T-helper 9 cell (primary cell): ENCODE data around the gene RASEF.

Experiments
- DNase-seq: peaks from one replicate; pipeline ENCODE4 v3.0.0-alpha.2; 2020

RASEF gene

DNA sequence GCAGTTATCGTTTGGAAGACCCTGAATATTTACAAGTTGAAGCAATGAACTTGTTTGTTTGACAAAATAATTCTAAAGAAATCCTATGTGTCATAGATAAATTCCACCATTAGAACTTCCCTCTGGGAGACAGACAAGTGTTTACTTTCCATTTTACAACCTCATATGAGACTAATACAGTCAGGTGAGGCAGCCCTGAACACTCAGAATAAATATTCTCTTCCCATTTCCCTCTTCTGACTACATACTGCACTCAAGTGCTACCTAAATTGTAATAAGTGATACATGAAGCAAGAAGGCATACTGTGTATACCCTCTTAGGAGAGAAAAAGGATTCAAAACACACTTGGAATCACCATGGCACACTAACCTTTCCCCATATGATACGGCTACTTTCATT, 6.8 kb downstream of the RASEF start:
- no peak for DNase-seq

DNA sequence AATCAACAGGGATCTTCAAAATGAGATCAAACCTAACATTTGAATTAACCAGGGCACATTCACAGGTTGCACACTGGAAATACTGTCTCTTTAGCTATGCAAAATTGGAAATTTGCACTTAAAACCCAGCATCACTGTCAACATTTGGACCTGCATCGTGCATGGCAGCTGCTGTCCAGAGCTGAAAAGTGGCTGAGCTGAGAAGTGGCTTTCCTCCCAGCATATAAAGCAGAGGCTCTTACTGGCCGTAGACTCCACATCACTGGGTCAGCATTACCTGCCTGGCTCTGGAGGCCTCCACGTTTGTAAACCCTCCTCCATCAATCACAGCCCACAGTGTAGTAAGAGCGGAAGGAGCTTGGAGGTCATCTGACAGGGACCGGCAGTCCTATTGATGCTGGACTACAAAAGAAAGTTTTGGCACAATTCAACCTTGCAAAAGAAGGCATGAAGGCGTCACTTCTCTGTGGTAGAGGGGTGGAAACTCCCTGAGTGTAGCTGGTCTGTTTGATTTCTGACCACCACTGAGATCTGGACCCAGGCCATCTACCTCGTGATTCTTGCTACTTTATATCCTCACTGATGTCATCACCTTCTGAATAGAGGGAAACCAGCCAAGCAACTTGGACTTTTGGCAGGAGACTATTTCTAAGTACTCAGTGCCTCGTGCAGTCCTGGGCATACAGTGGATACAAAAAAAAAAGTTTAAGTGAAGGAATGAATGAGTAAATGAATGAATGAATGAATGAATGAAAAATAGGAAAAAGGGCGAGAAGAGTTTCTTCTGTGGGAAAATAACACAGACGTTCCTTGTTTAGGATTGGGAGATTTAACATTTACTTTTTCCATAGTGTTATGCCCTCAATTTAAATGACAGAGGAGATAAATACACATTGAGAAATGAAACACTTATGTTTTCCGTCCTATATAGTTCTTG, 14.8 kb downstream of the RASEF start:
- no peak for DNase-seq

DNA sequence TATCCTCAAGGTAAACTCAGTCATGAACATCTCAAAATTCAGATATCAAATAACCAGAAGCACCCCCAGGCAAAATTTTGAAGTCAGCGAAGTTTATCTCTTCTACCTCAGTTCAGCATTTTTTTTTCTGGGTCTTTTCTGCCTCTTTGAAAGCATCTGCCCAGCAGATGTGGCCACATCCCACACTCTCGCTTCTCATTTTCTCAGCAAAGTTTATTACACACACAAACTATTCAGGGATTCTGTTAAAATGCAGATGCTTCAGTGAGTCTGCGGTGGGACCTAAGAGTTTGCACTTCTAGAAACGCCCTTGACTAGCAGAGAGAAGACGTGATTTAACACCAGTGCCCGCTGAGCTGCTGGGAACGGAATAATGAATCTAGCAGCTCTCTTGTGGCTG, 19.3 kb downstream of the RASEF start:
- DNase-seq = no peak

DNA sequence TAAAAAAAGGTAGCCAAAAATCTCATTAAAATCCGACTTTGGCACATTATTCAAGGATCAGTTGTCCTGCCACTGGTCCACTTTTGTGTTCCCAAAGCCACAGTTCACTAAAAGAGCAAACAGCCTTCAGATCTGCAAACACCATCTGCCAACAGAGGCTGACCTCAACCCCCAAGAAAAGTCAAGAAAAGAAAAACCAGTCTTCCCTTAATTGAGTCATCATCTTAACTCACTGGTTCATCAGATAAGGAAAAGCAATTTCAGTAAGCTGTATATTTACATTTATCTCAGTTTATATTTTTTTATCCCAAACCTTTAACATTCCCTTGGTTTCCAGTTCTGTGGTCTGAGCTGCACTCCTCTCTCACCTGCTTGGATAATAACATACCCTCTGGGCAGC, 21.2 kb downstream of the RASEF start:
- DNase-seq = no peak

DNA sequence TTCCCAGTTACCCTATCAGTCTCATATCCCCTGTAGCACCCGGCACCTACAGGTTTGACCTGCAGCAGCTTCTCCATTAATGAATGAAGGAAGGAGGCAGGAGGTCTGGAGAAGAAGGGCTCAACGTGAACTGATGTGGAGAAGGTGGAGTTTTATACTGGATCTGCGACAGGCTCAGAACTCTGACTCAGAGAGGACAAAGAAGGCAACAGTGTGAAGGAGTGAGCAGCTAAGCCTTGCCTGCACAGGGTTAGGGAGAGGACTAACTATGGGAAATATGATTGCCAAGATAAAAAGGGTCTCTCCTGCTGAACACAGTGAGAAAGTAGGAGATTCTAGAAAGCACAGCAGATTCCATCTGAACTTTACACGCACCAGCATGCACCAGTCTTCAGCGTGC, 23.6 kb downstream of the RASEF start:
- no peak for DNase-seq

DNA sequence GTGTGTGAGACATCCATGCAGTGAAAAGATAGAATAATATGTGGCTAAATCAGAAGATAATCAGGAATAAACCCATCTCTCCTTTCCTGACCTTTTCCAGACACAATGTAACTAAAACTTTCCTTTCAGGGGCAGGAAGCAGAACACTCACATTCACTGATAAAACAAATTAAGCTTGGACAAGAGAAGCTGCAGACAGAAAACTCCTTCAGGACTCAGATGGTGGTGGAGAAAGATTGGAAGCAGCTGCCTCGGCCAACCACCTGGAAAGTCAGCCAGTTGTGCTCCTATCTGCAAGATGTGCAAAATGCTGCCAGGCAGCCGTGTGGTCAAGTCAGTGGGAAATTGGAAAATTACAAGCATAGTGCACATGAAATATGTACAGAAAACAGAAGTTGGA, 26.9 kb downstream of the RASEF start:
- no peak for DNase-seq

DNA sequence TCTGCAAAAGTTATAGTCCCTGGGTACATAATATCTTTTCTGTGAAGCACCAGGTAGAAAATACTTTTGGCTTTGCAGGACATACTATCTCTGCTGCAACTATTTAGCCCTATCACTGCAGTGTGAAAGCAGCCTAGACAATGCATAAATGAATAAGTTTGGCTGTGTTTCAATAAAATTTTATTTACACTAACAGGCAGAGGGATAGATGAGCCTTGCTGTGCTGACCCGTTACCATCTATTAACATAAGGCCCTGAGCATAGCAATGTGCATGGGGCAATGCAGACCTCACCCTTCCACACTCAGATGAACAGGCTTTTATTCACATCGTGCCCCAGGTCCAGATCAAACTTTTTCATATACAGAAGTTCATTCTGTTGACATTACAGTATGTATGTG, 27.8 kb downstream of the RASEF start:
- no peak for DNase-seq

DNA sequence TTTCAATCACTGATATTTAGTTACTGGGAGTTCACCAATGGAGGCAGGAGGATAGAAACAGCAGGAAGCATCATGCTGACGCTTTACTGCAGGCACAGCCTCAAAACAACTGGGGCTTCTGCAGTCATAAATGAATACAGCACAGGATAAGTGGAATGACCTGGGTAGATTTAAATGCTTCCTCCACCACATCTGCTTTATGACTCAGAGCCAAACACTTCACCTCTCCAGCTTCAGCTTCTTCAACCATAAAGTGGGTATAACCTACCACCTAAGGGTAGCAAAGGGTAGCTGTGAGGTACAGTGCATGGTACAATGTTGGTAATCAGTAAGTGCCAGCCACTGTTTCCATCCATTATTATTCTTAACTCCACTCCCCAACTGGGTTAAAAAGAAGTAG, 28.4 kb downstream of the RASEF start:
- no peak for DNase-seq

DNA sequence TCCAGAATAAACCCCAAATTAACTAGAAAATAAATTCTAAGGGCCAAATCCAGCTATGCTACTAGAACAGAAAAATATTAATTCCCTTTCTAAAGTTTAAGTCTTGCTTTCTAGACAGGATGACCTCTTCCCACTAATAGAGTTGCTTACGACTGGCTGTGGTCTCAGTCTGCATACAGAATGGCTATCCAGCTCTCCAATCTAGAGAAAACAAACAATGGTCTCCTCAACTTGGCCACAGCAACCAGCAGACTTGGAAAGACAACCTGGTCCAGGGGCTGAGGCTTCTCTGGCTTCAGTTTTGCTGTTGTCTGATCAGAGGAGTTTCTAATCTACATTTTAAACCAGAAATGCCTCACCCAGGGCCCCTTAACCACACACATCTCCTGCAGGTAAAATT, 28.9 kb downstream of the RASEF start:
- no peak for DNase-seq

DNA sequence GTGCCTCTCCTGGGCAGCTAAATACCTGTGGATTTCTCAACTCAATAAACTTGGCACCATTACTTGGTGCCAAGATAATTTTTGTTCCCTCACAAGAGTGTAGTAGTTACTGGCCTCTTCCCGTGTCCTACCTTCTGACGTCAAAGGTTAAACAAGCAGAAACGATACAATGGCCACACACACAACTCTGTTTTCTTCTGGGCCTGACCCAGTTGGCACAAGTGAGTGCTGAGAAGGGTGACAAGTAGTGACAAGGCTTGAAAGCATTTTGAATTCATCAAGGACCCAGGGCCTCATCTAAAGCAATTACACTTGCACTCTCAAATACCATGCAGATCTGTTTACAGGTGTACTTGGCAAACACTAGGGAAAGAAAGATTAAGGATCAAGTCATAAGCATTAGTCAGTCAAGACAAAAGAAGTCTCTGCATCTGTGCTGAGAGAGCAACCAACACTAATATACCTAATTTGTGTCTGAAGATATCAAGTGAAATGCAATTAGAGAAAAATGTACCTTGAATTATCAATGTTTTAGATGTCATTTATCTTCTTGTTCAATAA, 30.8 kb downstream of the RASEF start:
- DNase-seq = no peak

DNA sequence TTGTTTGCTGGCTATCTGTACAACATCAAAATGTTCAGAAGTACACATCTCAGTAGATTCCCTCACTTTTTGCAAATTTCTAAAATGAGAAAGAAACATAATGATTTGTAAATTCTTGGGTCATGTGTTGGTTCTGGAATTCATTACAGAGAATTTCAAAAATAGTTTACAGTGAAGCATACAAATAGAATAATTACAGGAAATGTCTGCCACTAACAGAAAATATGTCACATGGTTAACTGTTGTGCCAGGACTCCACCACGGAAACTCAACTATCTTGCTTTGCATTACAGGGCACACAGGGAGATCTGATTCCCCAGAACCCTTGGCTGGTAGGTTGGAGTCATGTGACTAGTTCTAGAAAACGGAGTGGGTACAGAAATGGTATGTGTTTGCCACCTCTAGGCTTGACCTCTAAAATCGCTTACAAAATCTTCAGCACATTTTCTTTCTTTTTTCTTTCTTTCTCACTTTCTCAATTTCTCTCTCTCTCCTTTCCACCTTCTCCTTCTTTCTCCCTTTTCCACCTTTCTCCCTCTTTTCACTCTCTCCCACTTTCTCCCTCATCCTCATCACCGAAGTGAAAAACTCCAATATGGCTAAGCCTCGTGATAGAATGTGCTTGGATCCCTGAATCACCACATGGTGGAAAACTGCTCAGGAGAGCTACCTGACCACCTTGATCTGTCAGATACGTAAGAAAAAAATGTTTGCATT, 32.4 kb downstream of the RASEF start:
- DNase-seq = no peak

DNA sequence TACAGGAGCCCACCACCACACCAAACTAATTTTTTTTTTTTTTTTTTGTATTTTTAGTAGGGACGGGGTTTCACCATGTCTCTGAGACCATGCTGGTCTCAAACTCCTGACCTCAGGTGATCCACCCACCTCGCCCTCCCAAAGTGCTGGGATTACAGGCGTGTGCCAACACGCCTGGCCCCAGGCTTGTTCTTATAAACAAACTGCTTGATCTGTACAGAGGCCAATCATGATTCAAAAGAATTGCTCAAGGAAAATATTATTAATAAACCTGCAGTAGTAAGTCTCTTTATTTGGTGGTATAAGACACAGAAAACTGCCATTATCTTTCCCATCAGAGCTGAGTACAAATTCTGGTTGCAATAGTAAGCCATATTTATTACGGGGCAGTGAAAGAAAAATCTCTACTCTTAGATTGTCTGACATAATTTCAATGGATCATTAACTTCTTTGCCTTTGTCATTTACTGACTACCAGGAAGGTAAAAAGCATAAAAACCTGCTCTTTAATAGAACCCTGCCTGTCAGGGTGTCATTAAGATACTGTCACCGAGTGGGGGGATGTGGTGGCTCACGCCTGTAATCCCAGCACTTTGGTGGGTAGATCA, 33.3 kb downstream of the RASEF start:
- DNase-seq = no peak

DNA sequence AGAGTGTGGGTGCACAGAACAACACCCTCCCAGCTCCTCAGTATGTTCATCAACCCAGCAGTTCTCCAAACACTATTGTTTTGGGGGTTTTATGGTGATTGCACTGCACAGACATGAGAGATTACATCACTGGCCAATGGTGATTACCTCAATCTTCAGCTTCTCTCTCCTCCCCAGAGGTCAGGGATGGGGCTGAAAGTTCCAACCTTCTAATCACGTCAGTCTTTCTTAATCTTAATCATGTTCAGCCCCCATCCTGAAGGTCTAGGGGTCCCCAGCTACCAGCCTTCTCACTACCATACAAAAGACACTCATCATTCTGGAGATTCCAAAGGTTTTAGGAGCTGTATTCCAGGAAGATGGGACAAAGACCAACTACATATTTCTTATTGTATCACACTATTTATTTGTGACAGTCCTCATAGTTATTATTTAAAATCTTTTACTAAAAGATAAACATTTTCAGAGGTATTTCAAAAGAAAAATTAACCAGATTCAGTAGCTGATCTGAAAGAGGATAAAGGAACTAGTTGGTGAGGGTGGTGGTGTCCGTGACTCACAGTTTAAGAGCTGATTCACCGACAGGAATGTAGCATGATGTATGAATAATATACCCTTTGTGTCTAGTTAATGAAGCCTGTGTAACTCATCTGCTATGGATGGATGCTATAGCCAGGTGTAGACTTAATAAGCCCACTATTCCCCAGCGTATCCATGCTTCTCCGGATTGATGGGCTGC, 35.6 kb downstream of the RASEF start:
- DNase-seq = no peak

DNA sequence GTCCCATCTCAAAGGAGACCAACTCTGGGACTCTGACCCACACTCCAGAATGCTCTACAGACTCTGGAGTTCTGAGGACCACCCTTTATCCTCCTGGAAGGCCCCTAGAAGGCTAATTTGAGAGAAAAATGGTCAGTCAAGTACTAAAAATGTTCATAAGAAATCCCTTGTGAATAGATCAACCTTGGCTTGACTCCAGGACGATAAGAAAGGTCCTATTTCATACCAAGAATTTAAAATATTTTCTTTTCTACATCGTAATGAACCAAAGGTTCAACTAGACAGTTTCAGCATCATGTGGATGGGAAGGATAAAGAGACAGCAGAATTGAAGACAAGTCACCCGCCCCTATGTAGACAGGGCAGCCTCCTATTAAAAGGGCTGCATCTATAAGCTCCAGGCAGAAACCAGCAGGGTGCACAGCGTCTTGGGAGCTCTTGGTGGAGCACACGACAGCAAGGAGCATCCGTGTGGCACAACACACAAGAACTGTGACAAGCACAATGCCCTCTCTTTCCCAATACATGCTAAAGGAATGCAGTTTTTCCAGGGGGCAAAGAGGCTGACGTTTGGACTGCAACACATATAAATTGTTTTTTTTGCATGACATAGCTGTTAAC, 38.3 kb downstream of the RASEF start:
- DNase-seq = no peak

DNA sequence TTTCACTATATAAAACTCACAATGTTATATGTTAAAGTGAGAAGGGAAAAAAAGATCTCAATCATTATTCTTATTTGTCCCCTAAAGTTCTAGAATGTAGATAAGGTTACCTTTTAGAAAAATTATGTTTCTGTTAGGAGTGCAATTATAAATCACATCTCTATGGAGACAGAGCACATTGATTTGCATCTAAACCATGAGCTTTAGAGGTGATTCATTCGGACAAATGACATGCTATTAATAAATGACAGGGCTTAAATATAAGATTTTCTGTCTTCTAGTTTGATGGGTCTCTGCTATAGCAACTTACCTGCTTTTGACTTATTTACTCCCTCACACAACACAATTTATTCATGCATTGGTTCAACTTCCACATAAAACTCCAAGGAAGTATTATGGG, 39.8 kb downstream of the RASEF start:
- no peak for DNase-seq

DNA sequence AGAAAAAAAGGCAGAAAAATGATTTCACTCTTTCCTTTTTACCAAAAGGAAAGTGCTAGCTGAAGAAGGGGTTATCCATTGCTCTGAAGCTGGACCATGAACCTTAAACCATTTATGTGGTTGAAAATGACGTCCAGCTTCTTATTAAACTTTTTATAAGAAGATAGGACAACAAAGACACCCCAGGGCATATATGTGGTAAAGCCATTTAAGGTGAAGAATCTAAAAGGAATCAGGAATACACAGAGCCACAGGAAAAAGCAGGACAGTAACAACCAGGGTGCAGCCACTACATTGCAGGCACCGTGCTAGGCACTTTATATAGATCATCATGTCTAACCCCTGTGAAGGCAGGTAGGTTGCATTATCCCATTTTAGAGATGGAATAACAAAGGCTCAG, 42.1 kb downstream of the RASEF start:
- no peak for DNase-seq

DNA sequence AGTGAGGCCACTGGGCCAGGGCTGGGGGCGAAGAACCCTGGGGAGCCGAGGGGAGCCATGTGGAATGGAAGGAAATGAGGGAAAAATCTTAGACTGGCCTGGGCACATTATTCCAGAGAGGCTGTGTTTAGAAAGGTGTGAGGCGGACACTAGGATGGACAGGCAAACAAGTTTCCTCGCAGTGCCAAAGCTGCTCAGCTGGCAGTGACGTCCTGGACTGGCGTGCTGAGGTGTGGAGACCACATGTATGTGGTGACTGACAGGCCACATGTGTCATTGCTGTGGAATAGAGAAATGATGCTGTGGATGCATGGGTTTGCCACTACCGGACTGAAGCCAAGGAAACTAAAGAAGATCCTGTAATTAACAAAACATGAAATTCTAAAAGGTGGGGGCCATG, 42.6 kb downstream of the RASEF start:
- no peak for DNase-seq

DNA sequence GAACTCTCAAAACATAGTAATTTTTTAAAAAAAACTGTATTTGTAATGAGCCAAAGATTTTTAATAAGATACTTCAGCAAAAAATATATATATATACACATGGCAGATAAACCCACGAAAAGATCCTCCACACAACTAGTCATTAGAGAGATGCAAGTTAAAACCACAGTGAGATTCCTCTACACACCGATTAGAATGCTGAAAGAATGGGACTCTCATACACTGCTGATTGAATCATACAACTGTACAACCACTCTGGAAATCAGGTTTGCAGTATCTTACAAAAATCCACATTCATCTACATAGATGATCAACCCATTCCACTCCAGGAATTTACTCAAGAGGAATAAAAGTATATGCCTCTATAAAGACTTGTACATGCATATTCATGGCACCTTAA, 43.7 kb downstream of the RASEF start:
- no peak for DNase-seq

DNA sequence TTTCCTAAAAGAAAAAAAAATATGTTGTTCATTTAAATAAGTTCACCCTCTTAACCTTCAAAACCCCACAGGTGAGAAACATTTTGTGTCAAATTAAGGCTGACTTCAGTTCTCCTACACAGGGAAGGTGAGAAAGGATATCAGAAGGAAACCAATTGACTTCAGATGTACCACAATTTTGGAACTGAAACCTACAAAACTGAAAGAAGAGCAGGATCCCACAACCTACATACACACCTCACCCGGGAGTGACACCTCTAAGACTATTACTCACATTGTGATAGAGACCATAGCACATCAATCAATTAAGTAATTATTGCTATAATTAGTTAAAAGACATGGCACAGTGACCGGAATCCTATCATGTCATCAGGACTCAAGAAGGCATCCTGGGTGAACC, 47.0 kb downstream of the RASEF start:
- no peak for DNase-seq

DNA sequence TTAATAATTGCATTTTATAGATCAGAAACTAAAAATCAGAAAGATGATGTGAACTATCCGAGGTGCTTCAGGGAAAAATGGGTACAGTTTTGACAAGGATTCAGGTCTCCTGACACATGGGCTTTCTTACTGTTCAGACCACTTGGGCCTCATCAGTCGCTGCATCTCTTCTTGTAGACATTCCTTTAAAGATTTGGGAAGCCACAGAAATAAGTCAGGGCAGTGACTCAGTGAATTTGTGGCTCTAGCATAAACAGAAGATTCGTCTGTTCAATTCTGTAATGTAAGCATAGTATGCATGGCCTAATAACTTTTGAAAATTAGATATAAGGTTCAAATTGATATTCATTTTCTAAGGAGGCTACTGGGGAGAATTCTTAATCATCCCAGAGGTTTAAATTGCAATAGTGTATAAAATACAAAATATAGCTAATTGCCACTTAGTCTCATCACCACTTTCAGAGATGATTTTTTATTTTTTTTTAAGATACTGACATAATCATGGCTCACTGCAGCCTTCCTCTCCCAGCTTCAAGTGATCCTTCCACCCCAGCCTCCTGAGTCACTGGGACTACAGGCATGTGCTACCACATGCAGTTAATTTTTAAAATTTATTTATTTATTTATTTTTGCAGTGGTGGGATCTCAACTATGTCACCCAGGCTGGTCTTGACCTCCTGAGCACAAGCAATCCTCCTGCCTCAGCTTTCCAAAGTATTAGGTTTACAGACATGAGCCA, 48.9 kb downstream of the RASEF start:
- no peak for DNase-seq
